ENCODE results near the gene CPNE4. TPM values are rescaled to one million over a fixed set of nuclear protein-coding genes. Genes with fewer than 3 reads are reported as not detected.
A peak's percentile ranks its signal among the peaks of the same experiment; 100 is the strongest.

CPNE4 gene
- total and polyA plus RNA-seq, 9 of the 15 experiments (the other 6 are each of a cell fraction or from before 2014, with no cell fraction given), result not detected

GRCh38 chr3:131502530-131503319 lies 532.1 kb downstream of the CPNE4 start, which contains the start of gene MRPL3 (continued):
- TF ChIP-seq MAZ (CRISPR knock-in tag; conservative IDR thresholded peaks at IDR 0.05 in 1 of 2, IDR thresholded peaks at IDR 0.05 in 1 of 2), result peak in 1 of 2 experiments; percentile 63; a peak in 2 of 4 replicates
- no peak for TF ChIP-seq MCM3 (IDR thresholded peaks at IDR 0.05)
- peak; percentile 81 for TF ChIP-seq POLR2A (conservative IDR thresholded peaks at IDR 0.05)
- peak in 1 of 2 experiments; percentile 78; a peak in 2 of 4 replicates for TF ChIP-seq ZNF639 (CRISPR knock-in tag; conservative IDR thresholded peaks at IDR 0.05 in 1 of 2, IDR thresholded peaks at IDR 0.05 in 1 of 2)
- TF ChIP-seq HDAC8 (tag; IDR thresholded peaks at IDR 0.05), result no peak
- TF ChIP-seq PHF8 (IDR thresholded peaks at IDR 0.05; ENCODE audit: borderline replicate concordance, low read length), result peak; percentile 90; the same call in 1 of the 2 replicates
- TF ChIP-seq TRIM24 (IDR thresholded peaks at IDR 0.05), result peak in 1 of 2 experiments; percentile 96; a peak in 2 of 4 replicates
- no peak for TF ChIP-seq PATZ1 (CRISPR knock-in tag; IDR thresholded peaks at IDR 0.05; ENCODE audit: borderline replicate concordance)
- TF ChIP-seq ATF7 (IDR thresholded peaks at IDR 0.05), result peak; percentile 49; the same call in 1 of the 2 replicates
- TF ChIP-seq BACH1 (tag; IDR thresholded peaks at IDR 0.05), result no peak
- no peak for TF ChIP-seq SNAPC5 (CRISPR knock-in tag; IDR thresholded peaks at IDR 0.05)
- peak; percentile 77; the same call in 1 of the 2 replicates for TF ChIP-seq ZNF232 (CRISPR knock-in tag; IDR thresholded peaks at IDR 0.05)
- 0 out of 2 replicates have a peak, but pooled peaks have one; percentile 31 for TF ChIP-seq ZBTB1 (CRISPR knock-in tag; IDR thresholded peaks at IDR 0.05; ENCODE audit: borderline replicate concordance, low read depth)
- TF ChIP-seq MNT (conservative IDR thresholded peaks at IDR 0.05), result peak; percentile 94 to 97
- TF ChIP-seq RBM15 (IDR thresholded peaks at IDR 0.05; ENCODE audit: insufficient read depth, low read length), result no peak
- no peak for TF ChIP-seq RBM14 (IDR thresholded peaks at IDR 0.05; ENCODE audit: borderline replicate concordance, insufficient read depth, low read depth, low read length)
- no peak for TF ChIP-seq ZC3H8 (IDR thresholded peaks at IDR 0.05)
- peak; percentile 85; the same call in 1 of the 2 replicates for TF ChIP-seq BRD4 (IDR thresholded peaks at IDR 0.05)
- no peak for TF ChIP-seq POU5F1 (IDR thresholded peaks at IDR 0.05; ENCODE audit: borderline replicate concordance, low read depth, low read length, partially characterized antibody)
- TF ChIP-seq C11orf30 (IDR thresholded peaks at IDR 0.05; ENCODE audit: low read depth), result peak; percentile 90
- no peak for TF ChIP-seq KAT2B (IDR thresholded peaks at IDR 0.05; ENCODE audit: low read depth, low read length)
- TF ChIP-seq CEBPB (tag; IDR thresholded peaks at IDR 0.05), result peak; percentile 71
- TF ChIP-seq KAT7 (CRISPR knock-in tag; IDR thresholded peaks at IDR 0.05; ENCODE audit: borderline replicate concordance), result peak; percentile 91; the same call in 1 of the 2 replicates

Measured in K562 (cell line).